ENCODE results near the gene EVI5L. TPM values are rescaled to one million over a fixed set of nuclear protein-coding genes. Genes with fewer than 3 reads are reported as not detected.

EVI5L gene
- total and polyA plus RNA-seq, 2 of the 8 experiments (the other 6 are each of a cell fraction or from before 2014, with no cell fraction given) = 7.2 to 11.0 TPM

DNA sequence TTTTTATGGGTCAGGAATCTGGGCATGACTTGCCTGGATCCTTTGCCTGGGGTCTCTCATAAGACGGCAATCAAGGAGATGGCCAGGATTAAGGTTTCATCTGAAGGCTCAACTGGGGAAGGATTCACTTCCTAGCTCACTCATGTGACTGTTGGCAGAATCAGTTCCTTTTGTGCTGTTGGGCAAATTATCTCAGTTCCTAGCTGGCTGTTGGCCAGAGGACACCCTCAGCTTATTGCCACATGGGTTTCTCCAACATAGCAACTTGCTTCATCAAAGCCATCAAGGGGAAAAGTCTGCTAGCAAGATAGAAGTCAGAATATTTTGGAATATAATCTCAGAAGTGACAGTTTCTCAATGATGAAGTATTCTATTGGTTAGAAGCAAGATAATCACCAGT, 12.2 kb upstream of the EVI5L start:
- no peak overlapping the region for H3K23ac ChIP-seq (ENCODE audit: insufficient read length)
- H3K4me3 ChIP-seq (ENCODE audit: extremely low read depth in 1 of 4, insufficient read depth in 2 of 4, low read depth in 3 of 4, low read length in 4 of 4) = no peak overlapping the region
- peaks cover 3 to 6% of the 10 kb centered on the region in 2 experiments; a peak in 1 of 4 replicates for H3K9me3 ChIP-seq (ENCODE audit: insufficient read depth in 2 of 2, low read depth in 1 of 2, low read length in 1 of 2)
- H3K79me1 ChIP-seq (ENCODE audit: low read depth, low read length) = no peaks in the 10 kb centered on the region
- H3K79me2 ChIP-seq (ENCODE audit: control insufficient read depth in 1 of 2, insufficient read depth in 2 of 2, low read length in 2 of 2) = no peaks in the 10 kb centered on the region
- no peak overlapping the region for H3K4me2 ChIP-seq (ENCODE audit: insufficient read depth in 1 of 2, low read depth in 2 of 2, low read length in 2 of 2)
- DNase-seq (ENCODE audit: low read depth in 1 of 2, low spot score in 2 of 2) (no peak), FAIRE-seq (no peak)
- no peak overlapping the region for H3K56ac ChIP-seq (replicated peaks; ENCODE audit: insufficient read length, low read depth, low read length)
- no peak overlapping the region for H3K9ac ChIP-seq (replicated peaks in 1 of 4; ENCODE audit: extremely low read depth in 1 of 4, low read depth in 3 of 4, low read length in 3 of 4)
- H4K5ac ChIP-seq (ENCODE audit: insufficient read length, low read depth, low read length) = no peak overlapping the region
- H2BK20ac ChIP-seq (ENCODE audit: low read length) = no peak overlapping the region
- H3K18ac ChIP-seq (ENCODE audit: extremely low read depth, low read length) = no peak overlapping the region
- no peaks in the 10 kb centered on the region for H4K20me1 ChIP-seq (replicated peaks in 1 of 2; ENCODE audit: control insufficient read depth in 1 of 2, insufficient read depth in 2 of 2, low read length in 2 of 2)
- H4K91ac ChIP-seq (replicated peaks; ENCODE audit: insufficient read length, low read length) = no peak overlapping the region
- H3K14ac ChIP-seq (ENCODE audit: insufficient read length) = no peak overlapping the region
- H4K8ac ChIP-seq (ENCODE audit: extremely low read depth, insufficient read depth, low read length) = no peak overlapping the region
- H2AFZ ChIP-seq (ENCODE audit: low read length) = no peak overlapping the region
- no peak overlapping the region for H2BK5ac ChIP-seq (ENCODE audit: low read depth, low read length)
- H3K23me2 ChIP-seq (ENCODE audit: low read depth, low read length) = no peaks in the 10 kb centered on the region
- ChIA-PET POLR2A (ENCODE audit: partially characterized antibody) (interaction anchor here (0.9 kb wide), 1 partner anchor 10 kb away, joined by 3 read pairs; no protein-coding TSS in a partner anchor), CTCF (ENCODE audit: partially characterized antibody) (interaction anchor here (0.6 to 1.6 kb wide), 7 partner anchors 13 to 177 kb away, joined by 3 to 5 read pairs (median 4); partner anchors contain the start of gene TRAPPC5)
- H2BK15ac ChIP-seq (ENCODE audit: low read length) = no peak overlapping the region
- H2BK12ac ChIP-seq (ENCODE audit: low read depth, low read length) = no peak overlapping the region
- no peak overlapping the region for H3K27ac ChIP-seq (ENCODE audit: low read depth, low read length)
- H3K4ac ChIP-seq (replicated peaks; ENCODE audit: insufficient read length, low read depth, low read length) = no peak overlapping the region
- H2BK120ac ChIP-seq (replicated peaks; ENCODE audit: low read depth, low read length) = no peak overlapping the region
- no peaks in the 10 kb centered on the region; a peak in 1 of 8 replicates for H3K36me3 ChIP-seq (ENCODE audit: control insufficient read depth in 2 of 4, insufficient read depth in 4 of 4, low read length in 3 of 4)
- no peak overlapping the region for H2AK5ac ChIP-seq (ENCODE audit: low read depth, low read length)
- H3K4me1 ChIP-seq (replicated peaks in 1 of 4; ENCODE audit: control insufficient read depth in 3 of 4, insufficient read depth in 4 of 4, low read length in 3 of 4) = no peaks in the 10 kb centered on the region
- H3K27me3 ChIP-seq (replicated peaks in 1 of 4; ENCODE audit: control insufficient read depth in 3 of 4, extremely low read depth in 1 of 4, insufficient read depth in 3 of 4, low read length in 3 of 4) = no peaks in the 10 kb centered on the region; a peak in 2 of 7 replicates
- WGBS, 2 experiments (ENCODE audit: extremely low coverage in 1 of 2, insufficient coverage in 1 of 2, insufficient read length in 1 of 2, insufficient replicate concordance in 2 of 2, low coverage in 1 of 2, low lambda C conversion rate in 2 of 2, missing lambda C conversion rate in 1 of 2) = 90% methylated on average over 1 of the region's 1 CpG; no CpG with 5 or more reads in 1 of the 2 experiments
- no peak for TF ChIP-seq CBX5 (IDR thresholded peaks at IDR 0.05; ENCODE audit: low read depth, low read length)
- TF ChIP-seq SIN3A (conservative IDR thresholded peaks at IDR 0.05 in 1 of 2, IDR thresholded peaks at IDR 0.05 in 1 of 2; ENCODE audit: low read depth in 1 of 2, low read length in 2 of 2) = no peak
- TF ChIP-seq, protein P1, sequence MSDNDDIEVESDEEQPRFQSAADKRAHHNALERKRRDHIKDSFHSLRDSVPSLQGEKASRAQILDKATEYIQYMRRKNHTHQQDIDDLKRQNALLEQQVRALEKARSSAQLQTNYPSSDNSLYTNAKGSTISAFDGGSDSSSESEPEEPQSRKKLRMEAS (IDR thresholded peaks at IDR 0.05) = no peak
- no peak for TF ChIP-seq EP300 (IDR thresholded peaks at IDR 0.05; ENCODE audit: borderline replicate concordance in 1 of 2, low read depth in 2 of 2, low read length in 2 of 2)
- no peak for TF ChIP-seq POLR2AphosphoS5 (IDR thresholded peaks at IDR 0.05; ENCODE audit: low read depth, low read length)
- TF ChIP-seq RAD21 (IDR thresholded peaks at IDR 0.05 in 1 of 2, conservative IDR thresholded peaks at IDR 0.05 in 1 of 2; ENCODE audit: low read depth in 2 of 2, low read length in 2 of 2) = no peak
- TF ChIP-seq EGR1 (IDR thresholded peaks at IDR 0.05; ENCODE audit: borderline replicate concordance, low read depth, low read length) = no peak
- no peak for TF ChIP-seq POLR2A (IDR thresholded peaks at IDR 0.05; ENCODE audit: control extremely low read depth in 1 of 2, low read depth in 2 of 2, low read length in 2 of 2)
- TF ChIP-seq SAP30 (IDR thresholded peaks at IDR 0.05; ENCODE audit: insufficient read depth, insufficient replicate concordance, low read length) = no peak
- TF ChIP-seq, protein P2, sequence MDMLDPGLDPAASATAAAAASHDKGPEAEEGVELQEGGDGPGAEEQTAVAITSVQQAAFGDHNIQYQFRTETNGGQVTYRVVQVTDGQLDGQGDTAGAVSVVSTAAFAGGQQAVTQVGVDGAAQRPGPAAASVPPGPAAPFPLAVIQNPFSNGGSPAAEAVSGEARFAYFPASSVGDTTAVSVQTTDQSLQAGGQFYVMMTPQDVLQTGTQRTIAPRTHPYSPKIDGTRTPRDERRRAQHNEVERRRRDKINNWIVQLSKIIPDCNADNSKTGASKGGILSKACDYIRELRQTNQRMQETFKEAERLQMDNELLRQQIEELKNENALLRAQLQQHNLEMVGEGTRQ (IDR thresholded peaks at IDR 0.05; ENCODE audit: low read length) = no peak
- TF ChIP-seq TCF12 (IDR thresholded peaks at IDR 0.05; ENCODE audit: low read depth, low read length) = no peak
- no peak for TF ChIP-seq TAF1 (IDR thresholded peaks at IDR 0.05; ENCODE audit: low read depth, low read length)
